LoVo (cell line): ENCODE data around the gene CPNE2.

Source experiments
- DNase-seq: peaks from one replicate; pipeline ENCODE4 v3.0.0-alpha.2; 2016; ENCODE audit warnings: low spot score

Gene CPNE2

DNA sequence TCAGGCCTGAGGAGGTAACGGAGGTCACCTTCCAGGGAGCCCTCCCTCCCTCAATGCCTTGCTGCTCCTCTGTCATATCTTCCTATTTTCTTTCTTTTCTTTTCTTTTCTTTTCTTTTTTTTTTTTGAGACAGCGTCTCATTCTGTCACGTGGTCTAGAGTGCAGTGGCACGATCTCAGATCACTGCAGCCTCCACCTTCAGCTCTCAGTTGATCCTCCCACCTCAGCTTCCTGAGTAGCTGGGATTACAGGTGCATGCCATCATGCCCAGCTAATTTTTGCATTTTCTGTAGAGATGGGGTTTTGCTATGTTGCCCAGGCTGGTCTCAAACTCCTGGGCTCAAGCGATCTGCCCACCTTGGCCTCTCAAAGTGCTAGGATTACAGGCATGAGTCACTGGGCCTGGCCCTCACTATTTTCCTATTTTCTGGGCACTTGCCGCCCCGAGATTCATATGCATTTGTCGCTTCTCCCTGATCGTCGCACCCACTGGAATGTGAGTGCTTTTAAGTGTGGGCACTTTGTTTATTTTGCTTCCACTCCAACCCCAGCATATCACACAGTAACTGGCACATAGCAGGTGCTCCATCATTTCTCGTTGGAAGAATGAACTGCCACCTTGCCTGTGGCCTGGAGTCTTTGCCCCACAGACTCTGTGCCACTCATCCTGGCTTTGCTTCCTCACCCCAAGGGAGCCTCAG, 31.7 kb downstream of the CPNE2 start:
- DNase-seq: no peak

- DNase-seq: no peak
These were observed 33.0 kb downstream of the CPNE2 start for GRCh38 chr16:57125376-57125775.

- DNase-seq: no peak
These were observed 33.6 kb downstream of the CPNE2 start for GRCh38 chr16:57125969-57126368.

GRCh38 chr16:57126411-57126810, 34.0 kb downstream of the CPNE2 start:
- no peak for DNase-seq

GRCh38 chr16:57127037-57127763, 34.8 kb downstream of the CPNE2 start:
- no peak for DNase-seq

- DNase-seq: no peak
These were observed 35.5 kb downstream of the CPNE2 start for GRCh38 chr16:57127836-57128235.

- DNase-seq: no peak
These were observed 36.5 kb downstream of the CPNE2 start for GRCh38 chr16:57128771-57129389.

- no peak for DNase-seq
These were observed 38.6 kb downstream of the CPNE2 start for GRCh38 chr16:57130950-57131321.

DNA sequence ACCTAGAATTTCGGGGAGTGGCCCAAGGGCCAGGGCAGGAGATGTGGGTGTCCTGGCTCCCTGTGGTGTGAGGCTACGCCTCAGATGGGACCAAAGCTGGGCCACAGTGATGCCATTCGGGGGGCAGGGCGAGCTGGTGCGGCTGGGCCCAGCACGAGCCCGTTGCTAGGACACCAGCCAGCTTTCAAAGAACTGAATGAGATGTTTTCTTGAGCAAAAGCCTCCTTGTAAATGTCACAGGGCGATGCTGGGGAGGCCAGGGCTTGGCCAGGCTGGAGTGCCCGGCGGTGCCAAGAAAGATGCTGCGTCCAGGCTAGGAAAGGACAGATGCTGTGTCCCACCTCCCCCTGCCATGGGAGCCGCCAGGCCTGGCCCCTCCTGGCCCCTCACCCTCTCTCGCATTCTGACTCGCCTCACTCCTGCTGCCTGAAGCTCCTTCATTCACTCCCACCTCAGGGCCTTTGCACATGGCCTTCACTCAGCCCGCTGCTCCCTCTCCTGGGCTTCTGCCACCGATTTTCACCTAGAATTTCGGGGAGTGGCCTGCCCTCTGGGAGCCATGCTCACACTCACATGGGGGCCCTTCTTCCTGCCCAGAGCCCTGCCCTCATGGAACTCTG, 39.1 kb downstream of the CPNE2 start:
- no peak for DNase-seq

DNA sequence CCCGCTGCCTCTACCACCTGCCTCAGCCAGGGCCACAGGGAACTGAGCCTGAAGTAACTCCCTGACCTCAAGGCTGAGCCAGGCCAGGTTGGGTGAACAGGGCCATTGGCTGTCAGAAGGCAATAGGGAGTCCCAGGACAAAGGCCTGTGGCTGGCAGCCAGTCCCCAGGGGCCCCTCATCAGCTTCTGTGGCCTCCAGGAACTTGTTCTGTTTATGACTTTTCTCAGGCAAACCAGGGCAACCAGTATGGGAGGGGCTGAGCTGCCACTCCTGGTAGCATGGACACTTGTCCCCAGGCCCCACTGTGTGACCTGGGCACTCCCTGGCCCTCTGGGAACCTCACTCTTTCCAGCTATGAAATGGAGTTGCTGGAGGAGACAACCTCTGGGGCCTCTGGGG, 40.1 kb downstream of the CPNE2 start:
- DNase-seq: no peak

- DNase-seq: no peak
These were observed 40.6 kb downstream of the CPNE2 start for GRCh38 chr16:57133031-57133430.

DNA sequence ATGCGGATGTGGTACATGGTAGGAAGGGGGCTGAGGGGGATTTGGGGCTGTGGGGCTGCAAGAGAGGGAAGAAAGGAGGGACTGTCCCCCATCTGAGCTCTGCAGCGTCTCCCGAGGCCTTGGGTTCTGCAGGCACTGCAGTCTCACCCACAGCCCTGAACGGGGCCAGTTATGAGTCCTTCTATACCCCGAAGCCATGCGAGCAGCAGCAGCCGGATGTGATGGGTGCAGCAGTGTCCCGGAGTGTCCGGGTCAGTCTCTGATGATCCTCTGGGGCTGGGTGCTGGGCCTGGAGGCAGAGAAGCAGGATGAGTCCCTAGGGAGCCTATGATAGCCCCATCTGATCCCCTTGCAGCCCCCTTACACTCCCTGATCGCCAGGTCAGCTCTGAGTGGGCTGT, 41.5 kb downstream of the CPNE2 start:
- DNase-seq: no peak

DNA sequence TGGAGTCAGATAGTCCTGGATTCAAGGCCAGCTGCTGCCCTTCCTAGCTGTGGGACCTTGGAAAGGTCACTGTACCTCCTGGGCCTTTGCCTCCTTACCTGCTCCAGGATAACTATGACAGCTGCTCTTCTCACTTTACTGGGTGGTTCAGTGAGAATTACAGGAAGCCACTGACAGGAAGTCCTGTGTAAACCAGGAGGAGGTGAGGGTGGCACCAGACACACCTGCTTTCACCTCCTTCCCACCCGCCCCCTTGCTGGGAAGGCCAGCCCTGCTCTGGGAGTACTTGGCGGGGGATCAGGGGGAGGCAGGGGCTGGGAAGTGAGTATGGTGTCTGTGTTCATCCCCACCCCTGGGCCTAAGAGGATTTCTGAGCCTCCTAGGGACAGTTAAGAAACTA, 42.6 kb downstream of the CPNE2 start:
- DNase-seq: no peak

- DNase-seq: no peak
These were observed 44.7 kb downstream of the CPNE2 start for GRCh38 chr16:57137043-57137442.

GRCh38 chr16:57137566-57138273, 45.3 kb downstream of the CPNE2 start:
- DNase-seq: no peak

GRCh38 chr16:57138281-57138935, 46.0 kb downstream of the CPNE2 start:
- no peak for DNase-seq

DNA sequence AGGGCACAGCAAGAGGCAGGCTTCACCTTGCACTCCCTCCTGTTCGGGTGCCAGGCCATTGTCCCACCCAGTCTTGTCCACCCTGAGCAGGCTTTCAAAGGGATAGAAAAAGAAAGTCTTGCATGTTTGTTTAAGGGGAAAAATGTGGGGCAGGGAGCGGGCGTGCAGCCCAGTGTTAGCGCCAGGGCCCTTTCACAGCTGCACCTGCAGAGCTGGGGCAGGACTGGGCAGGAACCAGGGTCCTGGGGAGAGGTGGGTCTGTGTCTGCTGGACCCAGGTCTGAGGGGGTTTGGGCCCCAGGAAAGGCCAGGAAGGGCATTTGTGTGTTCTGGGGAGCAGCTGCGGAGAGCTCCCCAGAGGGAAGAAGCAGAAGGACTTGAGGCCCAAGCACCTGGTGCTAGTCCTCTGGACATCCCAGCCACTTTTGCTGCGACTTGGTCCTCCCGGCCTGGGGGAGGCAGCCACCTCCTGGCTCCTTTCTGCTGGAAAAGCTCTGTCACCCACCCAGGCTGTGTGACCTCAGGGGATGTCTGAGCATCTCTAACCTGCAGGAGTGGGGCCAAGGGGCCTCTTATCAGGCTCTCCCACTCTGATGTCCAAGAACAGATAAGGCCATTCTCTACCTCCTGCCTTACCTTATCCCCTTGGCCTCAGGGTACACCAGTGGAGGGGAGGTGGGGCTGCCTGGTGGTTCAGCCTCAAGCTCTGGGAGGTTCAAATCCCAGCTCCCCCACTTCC, 48.7 kb downstream of the CPNE2 start:
- no peak for DNase-seq

DNA sequence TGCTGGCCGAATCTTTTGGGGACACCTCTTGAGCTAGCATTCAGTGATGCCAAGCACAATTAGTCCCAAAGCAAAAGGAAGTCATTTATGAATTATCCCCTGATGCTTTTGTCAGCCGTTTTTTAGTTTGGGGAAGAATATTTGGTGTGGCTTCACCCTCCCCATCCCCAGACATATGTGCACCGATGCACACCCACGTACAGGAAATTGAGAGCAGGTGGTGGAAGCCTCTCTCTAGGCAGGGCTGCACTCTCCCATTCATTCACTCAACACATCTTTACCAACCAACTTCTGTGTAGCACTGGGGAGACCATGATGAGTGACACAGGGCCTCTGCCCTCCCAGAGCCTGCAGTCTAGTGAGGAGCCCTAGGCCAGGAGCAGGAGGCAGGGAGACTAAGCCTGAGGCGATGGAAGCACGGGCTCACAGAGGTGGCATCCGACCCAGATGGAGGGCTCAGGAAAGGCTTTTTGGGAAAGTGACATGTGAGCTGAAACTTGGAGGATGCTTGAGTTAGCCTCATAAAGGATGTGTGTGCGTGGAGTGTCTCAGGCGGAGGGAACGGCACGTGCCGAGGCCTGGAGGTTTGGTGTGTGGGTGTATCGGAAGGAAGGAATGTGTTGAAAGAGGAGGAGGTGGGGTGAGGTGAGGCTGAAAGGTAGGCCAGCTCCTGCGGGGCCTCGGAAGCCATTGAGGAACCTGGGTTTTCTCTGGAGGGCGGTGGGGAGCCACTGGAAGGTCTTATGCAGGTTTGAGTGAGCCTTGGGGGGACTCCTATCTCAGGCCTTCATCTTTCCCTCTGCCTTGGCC, 49.6 kb downstream of the CPNE2 start:
- no peak for DNase-seq

GRCh38 chr16:57143149-57143921, 51.0 kb downstream of the CPNE2 start:
- no peak for DNase-seq
